PC-9 (cell line): ENCODE measurements around the gene ZNF397. TPM values are rescaled to one million over a fixed set of nuclear protein-coding genes. Genes with fewer than 3 reads are reported as not detected.

Experiments
- BruUV-seq: library from RNA; stranded (reverse); fragments of 400-500 nt; replicated peaks from 2 replicates; lab custom pipeline; 2021; lab: Mats Ljungman, UMichigan
- CTCF ChIA-PET: fragments of 300-600 bp; sonication (Branson Sonifier 250); formaldehyde crosslinking; loops from one replicate; lab custom pipeline; 2022; ENCODE audit warnings: antibody characterized with exemption; lab: Charles Lee
- POLR2A ChIA-PET: fragments of 300-600 bp; sonication (Branson Sonifier 250); formaldehyde crosslinking; loops from one replicate; lab custom pipeline; 2022; ENCODE audit warnings: antibody characterized with exemption; ENCODE audit not compliant: unreplicated experiment; lab: Charles Lee
- DNase-seq, 2 experiments: peaks; one replicate each; pipeline versions ENCODE4 v3.0.0 to v3.0.0-alpha.2; 2015 to 2022; ENCODE audit warnings: mixed read lengths in 1 of 2
- H2AFZ ChIP-seq: fragments of 200-600 bp; sonication (generic); 2 replicates; pipeline ENCODE4 v1.8.1; 2017; ENCODE audit warnings: antibody characterized with exemption
- H3F3A ChIP-seq: fragments of 200-600 bp; sonication (generic); 2 replicates; pipeline ENCODE4 v1.8.1; 2017; ENCODE audit warnings: antibody characterized with exemption, mild to moderate bottlenecking, low read depth; ENCODE audit not compliant: insufficient read depth
- H3K27ac ChIP-seq: fragments of 200-600 bp; sonication (generic); 2 replicates; pipeline ENCODE4 v1.6.1; 2016; ENCODE audit warnings: mixed run types
- H3K27me3 ChIP-seq: fragments of 200-600 bp; sonication (generic); 2 replicates; pipeline ENCODE4 v1.6.1; 2016; ENCODE audit warnings: low read depth, mixed run types; ENCODE audit not compliant: insufficient read depth
- H3K36me3 ChIP-seq: fragments of 200-600 bp; sonication (generic); 2 replicates; pipeline ENCODE4 v1.6.1; 2016; ENCODE audit warnings: low read depth, mixed run types
- H3K4me1 ChIP-seq: fragments of 200-600 bp; sonication (generic); replicated peaks from 2 replicates; pipeline ENCODE4 v1.6.1; 2016; ENCODE audit warnings: mixed run types; ENCODE audit not compliant: insufficient read depth
- H3K4me2 ChIP-seq: fragments of 200-600 bp; sonication (generic); 2 replicates; pipeline ENCODE4 v1.6.1; 2017; ENCODE audit warnings: mixed run types
- H3K4me3 ChIP-seq: fragments of 200-600 bp; sonication (generic); 2 replicates; pipeline ENCODE4 v1.6.1; 2016; ENCODE audit warnings: mixed run types
- H3K79me2 ChIP-seq: fragments of 200-600 bp; sonication (generic); 2 replicates; pipeline ENCODE4 v1.6.1; 2017; ENCODE audit warnings: low read depth, mixed run types
- H3K9me2 ChIP-seq: fragments of 200-600 bp; sonication (generic); 2 replicates; pipeline ENCODE4 v1.8.1; 2017; ENCODE audit warnings: mild to moderate bottlenecking; ENCODE audit not compliant: insufficient read depth
- H3K9me3 ChIP-seq: fragments of 200-600 bp; sonication (generic); 2 replicates; pipeline ENCODE4 v1.8.1; 2016; ENCODE audit warnings: low read depth; ENCODE audit not compliant: insufficient read depth
- H4K20me1 ChIP-seq: fragments of 200-600 bp; sonication (generic); 2 replicates; pipeline ENCODE4 v1.8.1; 2017; ENCODE audit not compliant: insufficient read depth
- EZH2 ChIP-seq: fragments of 200-600 bp; sonication (generic); IDR thresholded peaks from 2 replicates; pipeline ENCODE4 v1.8.0; 2017; ENCODE audit warnings: antibody characterized with exemption, low read depth
- intact Hi-C: fragments of 100-400 bp; cut with micrococcal nuclease; formaldehyde crosslinking; loops from one replicate; pipeline ENCODE4 v1.10.0; 2022; ENCODE audit not compliant: unreplicated experiment
- total RNA-seq: library from RNA; stranded (reverse); gene quantifications from 2 replicates; pipeline ENCODE4 v1.2.3, GENCODE V29; 2021
- TF ChIP-seq, protein P1 (sequence below): fragments of 200-600 bp; sonication (generic); conservative IDR thresholded peaks from 2 replicates; pipeline ENCODE4 v1.6.1; 2017; ENCODE audit warnings: mixed run types, antibody characterized with exemption, mild to moderate bottlenecking, moderate library complexity

The ZNF397 gene
- total RNA-seq, 1 experiment from 2014 or later: 9.3 TPM

DNA sequence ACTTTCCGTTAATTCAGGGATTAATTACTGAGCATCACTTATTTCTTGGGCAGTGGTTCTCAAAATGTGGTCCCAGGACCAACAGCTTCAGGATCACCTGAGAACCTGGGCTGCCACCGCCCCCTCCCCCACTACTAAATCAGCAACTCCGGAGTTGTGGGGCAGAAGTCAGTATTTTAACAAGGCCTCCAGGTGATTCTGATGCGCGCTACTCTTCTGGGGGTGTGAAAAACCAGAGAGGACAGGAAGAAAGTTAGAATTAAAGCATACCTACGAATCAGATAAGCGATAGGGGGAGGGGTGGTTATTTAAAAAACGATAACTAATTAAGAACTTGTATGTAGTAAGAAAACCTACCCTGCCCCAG is 48.9 kb downstream of the ZNF397 start:
- H3F3A ChIP-seq: no peaks in the 10 kb centered on the region
- H3K9me3 ChIP-seq: no peaks in the 10 kb centered on the region
- no peak for DNase-seq
- TF ChIP-seq EZH2: no peak
- TF ChIP-seq, protein P1, sequence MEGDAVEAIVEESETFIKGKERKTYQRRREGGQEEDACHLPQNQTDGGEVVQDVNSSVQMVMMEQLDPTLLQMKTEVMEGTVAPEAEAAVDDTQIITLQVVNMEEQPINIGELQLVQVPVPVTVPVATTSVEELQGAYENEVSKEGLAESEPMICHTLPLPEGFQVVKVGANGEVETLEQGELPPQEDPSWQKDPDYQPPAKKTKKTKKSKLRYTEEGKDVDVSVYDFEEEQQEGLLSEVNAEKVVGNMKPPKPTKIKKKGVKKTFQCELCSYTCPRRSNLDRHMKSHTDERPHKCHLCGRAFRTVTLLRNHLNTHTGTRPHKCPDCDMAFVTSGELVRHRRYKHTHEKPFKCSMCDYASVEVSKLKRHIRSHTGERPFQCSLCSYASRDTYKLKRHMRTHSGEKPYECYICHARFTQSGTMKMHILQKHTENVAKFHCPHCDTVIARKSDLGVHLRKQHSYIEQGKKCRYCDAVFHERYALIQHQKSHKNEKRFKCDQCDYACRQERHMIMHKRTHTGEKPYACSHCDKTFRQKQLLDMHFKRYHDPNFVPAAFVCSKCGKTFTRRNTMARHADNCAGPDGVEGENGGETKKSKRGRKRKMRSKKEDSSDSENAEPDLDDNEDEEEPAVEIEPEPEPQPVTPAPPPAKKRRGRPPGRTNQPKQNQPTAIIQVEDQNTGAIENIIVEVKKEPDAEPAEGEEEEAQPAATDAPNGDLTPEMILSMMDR: no peak
- intact Hi-C loops: loop anchor here (2.0 kb wide), 1 partner anchor 683 kb away; the partner anchor contains the start of gene RMP24
- peak overlapping the region; percentile 89 for H3K4me2 ChIP-seq
- POLR2A ChIA-PET: interaction anchor here (0.6 kb wide), 2 partner anchors 36 to 189 kb away, joined by 4 to 6 read pairs; no protein-coding TSS in a partner anchor
- H3K36me3 ChIP-seq: no peaks in the 10 kb centered on the region
- BruUV-seq: TSS peak; percentile 77
- CTCF ChIA-PET: no interaction called here
- peak overlapping the region; percentile 82 for H3K4me3 ChIP-seq
- peak overlapping the region; percentile 54 for H3K27ac ChIP-seq
- no peaks in the 10 kb centered on the region for H3K9me2 ChIP-seq
- H3K4me1 ChIP-seq: peaks cover 3% of the 10 kb centered on the region; the same call in 1 of the 2 replicates
- peaks cover 25% of the 10 kb centered on the region for H3K79me2 ChIP-seq
- no peaks in the 10 kb centered on the region for H4K20me1 ChIP-seq
- H2AFZ ChIP-seq: peak overlapping the region; percentile 100
- no peaks in the 10 kb centered on the region for H3K27me3 ChIP-seq

DNA sequence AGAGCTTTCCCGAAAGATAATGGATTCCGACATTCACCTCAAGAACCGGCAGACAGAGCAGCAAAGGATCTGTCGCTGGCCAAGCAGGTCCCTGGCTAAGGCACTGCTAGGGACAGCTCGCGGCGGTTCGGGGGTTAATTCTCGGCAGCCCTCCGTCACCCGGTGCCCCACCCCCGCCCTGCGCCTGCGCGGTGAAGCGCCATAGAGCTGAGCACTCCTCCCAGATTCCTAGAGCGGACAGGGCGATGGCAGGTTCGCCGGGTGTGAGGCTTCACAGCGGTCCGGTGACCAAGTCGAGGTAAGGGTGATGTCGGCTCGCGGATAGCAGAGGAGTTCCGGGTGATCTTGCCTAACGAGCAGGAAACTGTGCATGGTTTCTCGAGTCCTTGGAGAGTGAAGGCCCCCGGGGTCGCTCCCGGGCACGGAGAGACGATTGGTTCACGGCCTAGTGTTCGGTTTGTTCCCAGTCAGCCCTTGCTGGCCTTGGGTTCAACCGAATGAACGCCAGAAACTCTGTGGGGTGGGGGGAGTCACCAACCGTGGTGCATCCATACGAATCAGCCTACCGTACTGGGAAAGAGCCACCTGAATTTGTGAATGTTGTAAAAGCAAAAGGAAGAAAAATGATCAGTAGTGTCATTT is 49.4 kb downstream of the ZNF397 start, which contains the start of gene ZSCAN30:
ZSCAN30 (minus strand) TSS at position 136 of the 642 bp plus-strand sequence. CDS start 25,877 bp downstream, outside the sequence.
- intact Hi-C loops: loop anchor here (2.0 kb wide), 1 partner anchor 683 kb away; the partner anchor contains the start of gene RMP24
- peak within 1 kb of the TSS; percentile 89 for H3K4me2 ChIP-seq
- CTCF ChIA-PET: no interaction called here

DNA sequence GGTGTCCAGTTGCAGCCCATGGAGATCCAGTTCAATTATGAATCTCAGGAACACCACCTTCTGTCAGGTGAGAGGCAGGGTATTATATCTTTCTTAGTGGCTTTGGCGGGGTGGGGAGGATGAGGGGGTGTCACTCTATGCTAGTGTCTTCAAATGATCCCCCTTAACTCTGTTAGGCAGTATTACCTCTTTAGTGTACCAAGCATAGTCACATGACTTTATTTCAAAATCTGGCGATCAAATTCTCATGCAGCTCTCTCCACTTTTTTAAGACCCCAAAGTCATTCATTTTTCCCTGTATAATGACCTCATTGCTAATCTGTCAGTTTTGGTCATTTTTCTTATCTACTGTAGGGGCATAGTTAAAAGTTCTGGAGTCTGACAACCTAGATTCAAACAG is 50.3 kb downstream of the ZNF397 start:
- Histone ChIP-seq H3K4me3 (peak overlapping the region; percentile 82), H3F3A (no peaks in the 10 kb centered on the region), H3K4me2 (peak overlapping the region; percentile 89), H3K79me2 (peaks cover 25% of the 10 kb centered on the region), H3K27me3 (no peaks in the 10 kb centered on the region), H3K9me2 (no peaks in the 10 kb centered on the region), H3K36me3 (no peaks in the 10 kb centered on the region), H2AFZ (no peak overlapping the region), H3K4me1 (peaks cover 3% of the 10 kb centered on the region; the same call in 1 of the 2 replicates), H3K9me3 (no peaks in the 10 kb centered on the region), H3K27ac (no peak overlapping the region), H4K20me1 (no peaks in the 10 kb centered on the region)
- ChIA-PET POLR2A (no interaction called here), CTCF (no interaction called here)
- intact Hi-C loops: loop anchor here (2.0 kb wide), 1 partner anchor 682 kb away; the partner anchor contains the start of gene RMP24
- no peak for TF ChIP-seq EZH2
- TF ChIP-seq, protein P1: no peak
- no TSS peak for BruUV-seq
- no peak for DNase-seq

More for the DNA sequence above, 49.4 kb downstream of the ZNF397 start, which contains the start of gene ZSCAN30:
- Histone ChIP-seq H3K4me1 (peaks cover 3% of the 10 kb centered on the region; the same call in 1 of the 2 replicates), H3K4me3 (peak within 1 kb of the TSS; percentile 82), H3F3A (no peaks in the 10 kb centered on the region), H4K20me1 (no peaks in the 10 kb centered on the region), H3K9me2 (no peaks in the 10 kb centered on the region), H3K36me3 (no peaks in the 10 kb centered on the region), H3K9me3 (no peaks in the 10 kb centered on the region), H2AFZ (peak within 1 kb of the TSS; percentile 100), H3K27me3 (no peaks in the 10 kb centered on the region), H3K27ac (peak within 1 kb of the TSS; percentile 54), H3K79me2 (peaks cover 25% of the 10 kb centered on the region)
- peak; percentile 75 to 88 for DNase-seq
- TF ChIP-seq EZH2: no peak
- TF ChIP-seq, protein P1: no peak
- POLR2A ChIA-PET: interaction anchor here (0.5 to 0.6 kb wide), 3 partner anchors 18 to 54 kb away, joined by 3 to 8 read pairs (median 6); partner anchors contain the start of gene ZNF24
- no TSS peak for BruUV-seq
